ENCODE data around the gene CXCL16. TPM values are rescaled to one million over a fixed set of nuclear protein-coding genes. Genes with fewer than 3 reads are reported as not detected.
A peak's percentile ranks its signal among the peaks of the same experiment; 100 is the strongest.

Gene CXCL16
- total RNA-seq, 1 donor: 11.2 TPM

- no peak for DNase-seq (ENCODE audit: insufficient read length, low spot score, missing footprints)
- Histone ChIP-seq H2AFZ (ENCODE audit: low read length) (no peak overlapping the region), H4K20me1 (ENCODE audit: insufficient read depth, low read length) (no peaks in the 10 kb centered on the region), H3K27ac (ENCODE audit: low read depth, low read length) (no peak overlapping the region), H3K9me3 (ENCODE audit: low read depth, low read length) (no peaks in the 10 kb centered on the region), H3K27me3 (ENCODE audit: insufficient read depth, low read length) (no peaks in the 10 kb centered on the region), H3K4me1 (ENCODE audit: insufficient read depth, low read length) (peaks cover 7% of the 10 kb centered on the region), H3K4me2 (ENCODE audit: insufficient read depth, low read length) (no peak overlapping the region), H3K79me2 (ENCODE audit: insufficient read depth, low read length) (no peaks in the 10 kb centered on the region), H3K36me3 (ENCODE audit: insufficient read depth, low read length) (no peaks in the 10 kb centered on the region), H3K4me3 (ENCODE audit: insufficient read depth, low read length) (no peak overlapping the region)
- TF ChIP-seq CTCF (IDR thresholded peaks at IDR 0.05; ENCODE audit: extremely low read depth, low read depth, low read length): no peak
Measured at GRCh38 chr17:4720787-4721186, 18.9 kb downstream of the CXCL16 start.

- no peak overlapping the region for H3K4me3 ChIP-seq (ENCODE audit: insufficient read depth, low read length)
- no peak for TF ChIP-seq CTCF (IDR thresholded peaks at IDR 0.05; ENCODE audit: extremely low read depth, low read depth, low read length)
- H3K9me3 ChIP-seq (ENCODE audit: low read depth, low read length): no peaks in the 10 kb centered on the region
- no peaks in the 10 kb centered on the region for H4K20me1 ChIP-seq (ENCODE audit: insufficient read depth, low read length)
- H3K4me2 ChIP-seq (ENCODE audit: insufficient read depth, low read length): no peak overlapping the region
- H3K27ac ChIP-seq (ENCODE audit: low read depth, low read length): no peak overlapping the region
- no peaks in the 10 kb centered on the region for H3K36me3 ChIP-seq (ENCODE audit: insufficient read depth, low read length)
- no peaks in the 10 kb centered on the region for H3K27me3 ChIP-seq (ENCODE audit: insufficient read depth, low read length)
- no peaks in the 10 kb centered on the region for H3K79me2 ChIP-seq (ENCODE audit: insufficient read depth, low read length)
- no peak overlapping the region for H2AFZ ChIP-seq (ENCODE audit: low read length)
- H3K4me1 ChIP-seq (ENCODE audit: insufficient read depth, low read length): peaks cover 7% of the 10 kb centered on the region
- peak; percentile 83 for DNase-seq (ENCODE audit: insufficient read length, low spot score, missing footprints)
Measured at GRCh38 chr17:4719684-4720221, 20.0 kb downstream of the CXCL16 start.

- H3K4me2 ChIP-seq (ENCODE audit: insufficient read depth, low read length): no peak overlapping the region
- TF ChIP-seq CTCF (IDR thresholded peaks at IDR 0.05; ENCODE audit: extremely low read depth, low read depth, low read length): no peak
- H3K9me3 ChIP-seq (ENCODE audit: low read depth, low read length): no peaks in the 10 kb centered on the region
- no peaks in the 10 kb centered on the region for H4K20me1 ChIP-seq (ENCODE audit: insufficient read depth, low read length)
- H2AFZ ChIP-seq (ENCODE audit: low read length): no peak overlapping the region
- no peak overlapping the region for H3K27ac ChIP-seq (ENCODE audit: low read depth, low read length)
- H3K79me2 ChIP-seq (ENCODE audit: insufficient read depth, low read length): no peaks in the 10 kb centered on the region
- no peaks in the 10 kb centered on the region for H3K36me3 ChIP-seq (ENCODE audit: insufficient read depth, low read length)
- no peak overlapping the region for H3K4me3 ChIP-seq (ENCODE audit: insufficient read depth, low read length)
- peaks cover 7% of the 10 kb centered on the region for H3K4me1 ChIP-seq (ENCODE audit: insufficient read depth, low read length)
- H3K27me3 ChIP-seq (ENCODE audit: insufficient read depth, low read length): no peaks in the 10 kb centered on the region
- no peak for DNase-seq (ENCODE audit: insufficient read length, low spot score, missing footprints)
Measured at GRCh38 chr17:4719146-4719545, 20.6 kb downstream of the CXCL16 start.

GRCh38 chr17:4718276-4718675, 21.5 kb downstream of the CXCL16 start:
- no peaks in the 10 kb centered on the region for H4K20me1 ChIP-seq (ENCODE audit: insufficient read depth, low read length)

More at GRCh38 chr17:4718276-4718675, 21.5 kb downstream of the CXCL16 start:
- no peak overlapping the region for H3K4me3 ChIP-seq (ENCODE audit: insufficient read depth, low read length)
- no peaks in the 10 kb centered on the region for H3K27me3 ChIP-seq (ENCODE audit: insufficient read depth, low read length)
- no peak overlapping the region for H3K27ac ChIP-seq (ENCODE audit: low read depth, low read length)
- no peaks in the 10 kb centered on the region for H3K79me2 ChIP-seq (ENCODE audit: insufficient read depth, low read length)
- DNase-seq (ENCODE audit: insufficient read length, low spot score, missing footprints): peak; percentile 67
- no peaks in the 10 kb centered on the region for H3K36me3 ChIP-seq (ENCODE audit: insufficient read depth, low read length)
- H2AFZ ChIP-seq (ENCODE audit: low read length): no peak overlapping the region
- no peak overlapping the region for H3K4me2 ChIP-seq (ENCODE audit: insufficient read depth, low read length)
- H3K4me1 ChIP-seq (ENCODE audit: insufficient read depth, low read length): peaks cover 7% of the 10 kb centered on the region
- H3K9me3 ChIP-seq (ENCODE audit: low read depth, low read length): no peaks in the 10 kb centered on the region
- no peak for TF ChIP-seq CTCF (IDR thresholded peaks at IDR 0.05; ENCODE audit: extremely low read depth, low read depth, low read length)

All from osteoblast (primary cell).